Ishikawa (cell line): Measurements from ENCODE around the gene POFUT1.

Experiments
- CREB1 ChIP-seq: IDR thresholded peaks from 2 replicates; pipeline ENCODE4 v1.6.1; 2012; ENCODE audit warnings: low read depth
- EGR1 ChIP-seq: IDR thresholded peaks from 2 replicates; pipeline ENCODE4 v1.6.1; 2012
- EP300 ChIP-seq: IDR thresholded peaks from 2 replicates; pipeline ENCODE4 v1.6.1; 2012; ENCODE audit warnings: borderline replicate concordance
- FOXM1 ChIP-seq: IDR thresholded peaks from 2 replicates; pipeline ENCODE4 v1.6.1; 2012; ENCODE audit warnings: low read depth, borderline replicate concordance
- MAX ChIP-seq: IDR thresholded peaks from 2 replicates; pipeline ENCODE4 v1.6.1; 2012
- NFIC ChIP-seq: IDR thresholded peaks from 2 replicates; pipeline ENCODE4 v1.6.1; 2012
- TAF1 ChIP-seq: IDR thresholded peaks from 2 replicates; pipeline ENCODE4 v1.6.1; 2012; ENCODE audit warnings: low read depth, mild to moderate bottlenecking
- TCF12 ChIP-seq: IDR thresholded peaks from 2 replicates; pipeline ENCODE4 v1.6.1; 2012; ENCODE audit warnings: low read depth
- USF1 ChIP-seq: IDR thresholded peaks from 2 replicates; pipeline ENCODE4 v1.6.1; 2012
- YY1 ChIP-seq: IDR thresholded peaks from 2 replicates; pipeline ENCODE4 v1.6.1; 2012; ENCODE audit warnings: low read depth

GRCh38 chr20:32248043-32248442, 40.4 kb downstream of the POFUT1 start:
- TF ChIP-seq EP300 = no peak
- no peak for TF ChIP-seq MAX
- TF ChIP-seq CREB1 = no peak
- TF ChIP-seq EGR1 = no peak
- no peak for TF ChIP-seq TCF12
- no peak for TF ChIP-seq USF1
- TF ChIP-seq YY1 = no peak
- no peak for TF ChIP-seq TAF1
- TF ChIP-seq NFIC = no peak
- no peak for TF ChIP-seq FOXM1
